ENCODE measurements around the gene FRS2.

GRCh38 chr12:69556383-69556782, 86.2 kb downstream of the FRS2 start:
- TF ChIP-seq ZNF696 (CRISPR knock-in tag; conservative IDR thresholded peaks at IDR 0.05) (no peak), ZKSCAN1 (IDR thresholded peaks at IDR 0.05; ENCODE audit: low read depth, low read length) (no peak), ZNF408 (CRISPR knock-in tag; IDR thresholded peaks at IDR 0.05; ENCODE audit: low read depth) (no peak), CTCF (IDR thresholded peaks at IDR 0.05 in 2 of 3, conservative IDR thresholded peaks at IDR 0.05 in 1 of 3; ENCODE audit: insufficient read depth in 2 of 3, low read depth in 1 of 3, low read length in 3 of 3) (no peak), SRF (CRISPR knock-in tag; IDR thresholded peaks at IDR 0.05) (no peak)

Data from K562 (cell line).